Measurements from ENCODE around the gene EHD4. TPM values are rescaled to one million over a fixed set of nuclear protein-coding genes. Genes with fewer than 3 reads are reported as not detected.
A peak's percentile ranks its signal among the peaks of the same experiment; 100 is the strongest.

Gene EHD4
- 10 to 100 TPM; 23.5 to 23.6 TPM for total RNA-seq

- peak; percentile 96 for DNase-seq
- H3K4me1 Mint-ChIP-seq, result peaks cover 42% of the 10 kb centered on the region
Measured at GRCh38 chr15:41972253-41973242, at the start of gene EHD4. EHD4 (minus strand) TSS chr15:41972557; CDS start chr15:41972494, 63 bp downstream.

GRCh38 chr15:42021593-42021992 is 49.2 kb upstream of the EHD4 start:
- no peak for DNase-seq
- H3K4me3 Mint-ChIP-seq, result no peak overlapping the region
- H3K4me1 Mint-ChIP-seq, result no peaks in the 10 kb centered on the region
- H3K27me3 Mint-ChIP-seq, result peaks cover 6% of the 10 kb centered on the region
- no peaks in the 10 kb centered on the region for H3K9me3 Mint-ChIP-seq
- no peaks in the 10 kb centered on the region for H3K36me3 Mint-ChIP-seq
- no peak overlapping the region for H3K27ac Mint-ChIP-seq

More at GRCh38 chr15:41972253-41973242, at the start of gene EHD4:
- peak within 1 kb of the TSS; percentile 94 for H3K27ac Mint-ChIP-seq
- peaks cover 15% of the 10 kb centered on the region for H3K27me3 Mint-ChIP-seq
- peaks cover 12% of the 10 kb centered on the region for H3K36me3 Mint-ChIP-seq
- H3K4me3 Mint-ChIP-seq, result peak within 1 kb of the TSS; percentile 87
- H3K9me3 Mint-ChIP-seq, result no peaks in the 10 kb centered on the region

GRCh38 chr15:42020713-42021273 is 48.4 kb upstream of the EHD4 start, which contains the start of gene PLA2G4E:
PLA2G4E (minus strand) TSS chr15:42021042; CDS start chr15:42021030, 12 bp downstream.
- no peak for DNase-seq
- no peaks in the 10 kb centered on the region for H3K9me3 Mint-ChIP-seq
- H3K4me3 Mint-ChIP-seq, result no peak within 1 kb of the TSS
- H3K36me3 Mint-ChIP-seq, result no peaks in the 10 kb centered on the region
- no peaks in the 10 kb centered on the region for H3K27me3 Mint-ChIP-seq
- H3K4me1 Mint-ChIP-seq, result no peaks in the 10 kb centered on the region
- no peak within 1 kb of the TSS for H3K27ac Mint-ChIP-seq

GRCh38 chr15:42018306-42019224 is 46.2 kb upstream of the EHD4 start:
- Mint-ChIP-seq H3K9me3 (no peaks in the 10 kb centered on the region), H3K4me1 (no peaks in the 10 kb centered on the region), H3K36me3 (no peaks in the 10 kb centered on the region), H3K27me3 (no peaks in the 10 kb centered on the region), H3K27ac (no peak overlapping the region), H3K4me3 (no peak overlapping the region)
- DNase-seq, result no peak

- H3K4me3 Mint-ChIP-seq, result no peak overlapping the region
- no peak overlapping the region for H3K27ac Mint-ChIP-seq
- H3K27me3 Mint-ChIP-seq, result no peaks in the 10 kb centered on the region
- no peaks in the 10 kb centered on the region for H3K4me1 Mint-ChIP-seq
- H3K9me3 Mint-ChIP-seq, result no peaks in the 10 kb centered on the region
- H3K36me3 Mint-ChIP-seq, result no peaks in the 10 kb centered on the region
- DNase-seq, result no peak
Measured at GRCh38 chr15:42016971-42017370, 44.6 kb upstream of the EHD4 start.

GRCh38 chr15:42014406-42014805 is 42.0 kb upstream of the EHD4 start:
- H3K9me3 Mint-ChIP-seq, result no peaks in the 10 kb centered on the region
- no peaks in the 10 kb centered on the region for H3K36me3 Mint-ChIP-seq
- DNase-seq, result no peak
- no peak overlapping the region for H3K4me3 Mint-ChIP-seq
- H3K27ac Mint-ChIP-seq, result no peak overlapping the region
- peaks cover 17% of the 10 kb centered on the region for H3K4me1 Mint-ChIP-seq
- H3K27me3 Mint-ChIP-seq, result no peaks in the 10 kb centered on the region

- no peaks in the 10 kb centered on the region for H3K9me3 Mint-ChIP-seq
- H3K4me3 Mint-ChIP-seq, result no peak overlapping the region
- no peaks in the 10 kb centered on the region for H3K27me3 Mint-ChIP-seq
Measured at GRCh38 chr15:42012928-42013482, 40.6 kb upstream of the EHD4 start.

GRCh38 chr15:42012241-42012640 is 39.9 kb upstream of the EHD4 start:
- H3K4me3 Mint-ChIP-seq, result no peak overlapping the region
- no peaks in the 10 kb centered on the region for H3K9me3 Mint-ChIP-seq
- H3K4me1 Mint-ChIP-seq, result peaks cover 19% of the 10 kb centered on the region
- H3K27me3 Mint-ChIP-seq, result no peaks in the 10 kb centered on the region
- DNase-seq, result no peak
- no peak overlapping the region for H3K27ac Mint-ChIP-seq
- H3K36me3 Mint-ChIP-seq, result no peaks in the 10 kb centered on the region

More at GRCh38 chr15:42012928-42013482, 40.6 kb upstream of the EHD4 start:
- Mint-ChIP-seq H3K36me3 (no peaks in the 10 kb centered on the region), H3K4me1 (peaks cover 17% of the 10 kb centered on the region), H3K27ac (no peak overlapping the region)
- DNase-seq, result no peak

GRCh38 chr15:42011074-42011473 is 38.7 kb upstream of the EHD4 start:
- DNase-seq, result no peak
- peak overlapping the region; percentile 39 for H3K27ac Mint-ChIP-seq
- no peaks in the 10 kb centered on the region for H3K9me3 Mint-ChIP-seq
- no peaks in the 10 kb centered on the region for H3K27me3 Mint-ChIP-seq
- no peak overlapping the region for H3K4me3 Mint-ChIP-seq
- H3K4me1 Mint-ChIP-seq, result peaks cover 20% of the 10 kb centered on the region
- no peaks in the 10 kb centered on the region for H3K36me3 Mint-ChIP-seq

GRCh38 chr15:42010434-42010833 is 38.1 kb upstream of the EHD4 start:
- Mint-ChIP-seq H3K27ac (peak overlapping the region; percentile 39), H3K27me3 (no peaks in the 10 kb centered on the region), H3K9me3 (no peaks in the 10 kb centered on the region), H3K4me3 (no peak overlapping the region), H3K36me3 (no peaks in the 10 kb centered on the region), H3K4me1 (peaks cover 20% of the 10 kb centered on the region)
- DNase-seq, result no peak

- H3K36me3 Mint-ChIP-seq, result no peaks in the 10 kb centered on the region
- H3K9me3 Mint-ChIP-seq, result no peaks in the 10 kb centered on the region
- no peaks in the 10 kb centered on the region for H3K27me3 Mint-ChIP-seq
- H3K27ac Mint-ChIP-seq, result peak overlapping the region; percentile 7
- no peak for DNase-seq
- H3K4me1 Mint-ChIP-seq, result peaks cover 20% of the 10 kb centered on the region
- no peak overlapping the region for H3K4me3 Mint-ChIP-seq
Measured at GRCh38 chr15:42009474-42009873, 37.1 kb upstream of the EHD4 start.

- Mint-ChIP-seq H3K4me3 (no peak overlapping the region), H3K36me3 (no peaks in the 10 kb centered on the region), H3K27ac (peak overlapping the region; percentile 55), H3K4me1 (peaks cover 20% of the 10 kb centered on the region), H3K9me3 (no peaks in the 10 kb centered on the region), H3K27me3 (no peaks in the 10 kb centered on the region)
- DNase-seq, result no peak
Measured at GRCh38 chr15:42009022-42009421, 36.7 kb upstream of the EHD4 start.

GRCh38 chr15:42007386-42007785 is 35.0 kb upstream of the EHD4 start:
- Mint-ChIP-seq H3K27me3 (no peaks in the 10 kb centered on the region), H3K36me3 (no peaks in the 10 kb centered on the region), H3K4me1 (peaks cover 20% of the 10 kb centered on the region), H3K4me3 (no peak overlapping the region), H3K27ac (no peak overlapping the region), H3K9me3 (no peaks in the 10 kb centered on the region)
- DNase-seq, result no peak

- no peaks in the 10 kb centered on the region for H3K9me3 Mint-ChIP-seq
- H3K27me3 Mint-ChIP-seq, result no peaks in the 10 kb centered on the region
- H3K4me1 Mint-ChIP-seq, result peaks cover 1% of the 10 kb centered on the region
- no peaks in the 10 kb centered on the region for H3K36me3 Mint-ChIP-seq
- H3K27ac Mint-ChIP-seq, result no peak overlapping the region
- no peak for DNase-seq
- no peak overlapping the region for H3K4me3 Mint-ChIP-seq
Measured at GRCh38 chr15:42002333-42002732, 30.0 kb upstream of the EHD4 start.

Measured in activated naive CD8-positive, alpha-beta T cell treated with anti-CD3 and anti-CD28 coated beads for 36 hours (primary cell).